HCT116 (cell line): Measurements from ENCODE around the gene MYO5C.

Source experiments
- CTCF ChIP-seq, 3 experiments: fragments of 200-600 bp in 1 of 3; sonication (generic) in 1 of 3; IDR thresholded peaks in 2 of 3; conservative IDR thresholded peaks in 1 of 3; 2 replicates each; pipeline ENCODE4 v1.5.1; 2012 to 2017; ENCODE audit warnings: low read depth in 2 of 3, low read length in 2 of 3, antibody characterized with exemption in 1 of 3, borderline replicate concordance in 1 of 3, control low read depth in 1 of 3, mild to moderate bottlenecking in 1 of 3, mixed read lengths in 1 of 3, mixed run types in 1 of 3, moderate library complexity in 1 of 3; ENCODE audit not compliant: insufficient read depth in 1 of 3
- JUND ChIP-seq: IDR thresholded peaks from 2 replicates; pipeline ENCODE4 v1.6.1; 2012
- RAD21 ChIP-seq: IDR thresholded peaks from 2 replicates; pipeline ENCODE4 v1.6.1; 2012; ENCODE audit warnings: low read depth, mild to moderate bottlenecking
- TCF7L2 ChIP-seq: IDR thresholded peaks from 2 replicates; pipeline ENCODE4 v1.7.0; 2011; ENCODE audit warnings: borderline replicate concordance, inconsistent platforms; ENCODE audit not compliant: insufficient read depth, insufficient read length; ENCODE audit errors: extremely low read depth
- ZBTB33 ChIP-seq: IDR thresholded peaks from 2 replicates; pipeline ENCODE4 v1.6.1; 2011; ENCODE audit warnings: mild to moderate bottlenecking, low read length, moderate library complexity; ENCODE audit not compliant: insufficient replicate concordance; ENCODE audit errors: extremely low read depth
- ZNF274 ChIP-seq: fragments of 200-500 bp; sonication (Bioruptor generic); IDR thresholded peaks from 2 replicates; pipeline ENCODE4 v1.6.1; 2014; ENCODE audit warnings: mild to moderate bottlenecking, low read depth, low read length, inconsistent platforms

DNA sequence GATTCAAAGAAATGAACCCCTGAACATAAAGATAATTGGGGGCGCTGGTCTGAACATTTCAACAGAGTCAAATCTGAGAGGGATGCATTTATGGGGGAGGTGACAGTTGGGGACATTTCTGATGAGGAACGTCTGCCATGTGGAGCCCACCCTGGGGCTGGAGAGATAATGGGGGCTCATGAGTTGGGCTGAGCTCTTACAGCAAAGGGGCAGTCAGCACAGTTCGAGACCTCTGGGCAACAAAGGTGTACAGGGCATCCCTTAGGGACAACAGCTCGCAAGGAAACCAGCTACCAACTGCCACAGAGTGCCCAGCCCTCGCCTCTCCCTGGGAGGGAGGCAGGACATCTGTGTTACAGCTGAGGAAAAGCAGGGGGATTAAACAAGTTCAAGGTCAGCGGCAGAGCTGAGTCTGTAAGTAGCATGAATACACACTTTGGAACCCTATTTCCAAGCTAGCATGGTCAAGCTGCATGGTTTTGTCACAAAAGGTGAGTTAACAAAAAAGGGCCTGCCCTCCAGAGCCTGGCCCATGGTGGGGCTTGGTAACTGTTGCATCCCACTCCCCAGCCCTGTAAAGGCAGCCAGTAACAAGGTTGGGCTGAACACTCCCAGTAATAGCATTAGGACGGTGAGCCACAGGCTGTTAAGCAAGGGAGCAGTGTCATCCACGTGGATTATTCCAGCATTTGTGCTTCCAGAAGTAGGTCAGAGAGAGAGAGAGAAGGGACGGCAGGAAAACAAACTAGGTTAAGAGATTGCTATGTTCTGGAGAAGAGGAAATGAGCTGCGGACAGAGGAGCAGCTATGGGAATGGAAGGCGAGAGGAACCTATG is 108.7 kb downstream of the MYO5C start:
- no peak for TF ChIP-seq CTCF (IDR thresholded peaks at IDR 0.05 in 2 of 3, conservative IDR thresholded peaks at IDR 0.05 in 1 of 3; ENCODE audit: borderline replicate concordance in 1 of 3, insufficient read depth in 1 of 3, low read depth in 2 of 3, low read length in 2 of 3)
- no peak for TF ChIP-seq TCF7L2
- no peak for TF ChIP-seq JUND
- no peak for TF ChIP-seq ZBTB33
- TF ChIP-seq RAD21 = no peak
- no peak for TF ChIP-seq ZNF274
